ENCODE results near the gene TLR6. TPM values are rescaled to one million over a fixed set of nuclear protein-coding genes. Genes with fewer than 3 reads are reported as not detected.

The TLR6 gene
- total RNA-seq, 1 donor from 2014 or later = 1.2 TPM

Small RNA genes within 50 kb of the gene (microRNA-seq; reads per million reads assigned to microRNA genes)
- gene MIR574 = 383 reads per million, percentile 76 among the genes with 10 or more reads in this experiment

Other genes with a start within 250 kb of the TLR6 start
- gene KLF3, start 192.6 kb downstream of the TLR6 start, total RNA-seq = 25.3 TPM
- 0.22 TPM for gene TLR10, start 73.8 kb downstream of the TLR6 start, total RNA-seq
- 4.9 TPM for gene TLR1, start 52.0 kb downstream of the TLR6 start, total RNA-seq
- 26.1 TPM for gene FAM114A1, start 11.0 kb upstream of the TLR6 start, total RNA-seq
- not detected for gene TMEM156, start 175.6 kb upstream of the TLR6 start, total RNA-seq
- 15.0 TPM for gene KLHL5, start 205.4 kb upstream of the TLR6 start, total RNA-seq

Measured in cardiac septum (tissue), 1 donor.